Testis (tissue), 2 donors: ENCODE data around the gene SCNN1A.
A peak's percentile ranks its signal among the peaks of the same experiment; 100 is the strongest.

Source experiments
- CTCF ChIP-seq, 3 experiments: fragments of 450-650 bp in 2 of 3; fragments of 200-600 bp in 1 of 3; sonication (generic) in 1 of 3; IDR thresholded peaks; one replicate each; pipeline ENCODE4 v1.5.1; 2016 to 2019; ENCODE audit warnings: antibody characterized with exemption in 3 of 3, mild to moderate bottlenecking in 2 of 3, moderate library complexity in 1 of 3
- POLR2A ChIP-seq: fragments of 450-650 bp; IDR thresholded peaks from one replicate; pipeline ENCODE4 v1.6.1; 2017; ENCODE audit warnings: antibody characterized with exemption, mild to moderate bottlenecking, moderate library complexity

- TF ChIP-seq CTCF (IDR thresholded peaks at IDR 0.05) (peak; percentile 19 to 44 (median 29)), POLR2A (no peak)
Measured at GRCh38 chr12:6335451-6336078, 39.8 kb downstream of the SCNN1A start.
